Natural killer cell (primary cell): Measurements from ENCODE around the gene LEKR1. TPM values are rescaled to one million over a fixed set of nuclear protein-coding genes. Genes with fewer than 3 reads are reported as not detected.

Experiments
- ATAC-seq, 3 donors: fragments of 150-1000 bp in 2 of 3; fragments of 200-7000 bp in 1 of 3; cut with Tn5 transposase; 1 replicate in 1 of 3; 2 replicates in 2 of 3; pipeline ENCODE4 v1.10.0; 2021; ENCODE audit warnings: mild to moderate bottlenecking in 2 of 3, moderate library complexity in 2 of 3
- DNase-seq, 2 donors: peaks; one replicate each; pipeline versions ENCODE4 v3.0.0 to v3.0.0-alpha.2; 2013 to 2021; ENCODE audit warnings: mixed read lengths in 1 of 2
- H3K27ac ChIP-seq: one replicate; pipeline ENCODE4 v1.5.1; 2013; ENCODE audit warnings: mild to moderate bottlenecking, low read length
- H3K27me3 ChIP-seq: one replicate; pipeline ENCODE4 v1.6.1; 2013; ENCODE audit warnings: low read length; ENCODE audit not compliant: control insufficient read depth, insufficient read depth
- H3K36me3 ChIP-seq: one replicate; pipeline ENCODE4 v1.6.1; 2013; ENCODE audit warnings: low read length; ENCODE audit not compliant: control insufficient read depth, insufficient read depth
- H3K4me1 ChIP-seq: one replicate; pipeline ENCODE4 v1.6.1; 2013; ENCODE audit warnings: low read length; ENCODE audit not compliant: control insufficient read depth, insufficient read depth
- H3K4me3 ChIP-seq: one replicate; pipeline ENCODE4 v1.5.1; 2013; ENCODE audit warnings: low read length
- H3K9me3 ChIP-seq: one replicate; pipeline ENCODE4 v1.6.1; 2013; ENCODE audit warnings: low read length; ENCODE audit not compliant: control insufficient read depth, insufficient read depth
- H3K27ac Mint-ChIP-seq, 2 donors: one replicate each; pipeline ENCODE4 v1.8.0; 2022; ENCODE audit warnings: mild to moderate bottlenecking in 2 of 2, mixed read lengths in 2 of 2, moderate library complexity in 1 of 2
- H3K27me3 Mint-ChIP-seq, 2 donors: one replicate each; pipeline ENCODE4 v1.8.0; 2022; ENCODE audit warnings: low read depth in 2 of 2, mixed read lengths in 2 of 2
- H3K36me3 Mint-ChIP-seq: one replicate; pipeline ENCODE4 v1.8.0; 2022; ENCODE audit warnings: mixed read lengths
- H3K4me1 Mint-ChIP-seq, 2 donors: one replicate each; pipeline ENCODE4 v1.8.0; 2022; ENCODE audit warnings: mixed read lengths in 2 of 2
- H3K4me3 Mint-ChIP-seq: one replicate; pipeline ENCODE4 v1.8.0; 2022; ENCODE audit warnings: mild to moderate bottlenecking, moderate library complexity, mixed read lengths
- H3K9me3 Mint-ChIP-seq, 2 donors: one replicate each; pipeline ENCODE4 v1.8.0; 2022; ENCODE audit warnings: mixed read lengths in 2 of 2
- WGBS: methylation state at CpG from one replicate; pipeline ENCODE4 v1.1.7; 2013; ENCODE audit warnings: missing lambda C conversion rate; ENCODE audit not compliant: insufficient coverage; 5-methylcytosine and 5-hydroxymethylcytosine counted together
- intact Hi-C: fragments of 100-400 bp; cut with micrococcal nuclease; formaldehyde crosslinking; loops from one replicate; pipeline ENCODE4 v1.14.2; 2022
- total RNA-seq, 4 donors: library from RNA; stranded (reverse); fragments of 120-200 nt in 1 of 4; gene quantifications; one replicate each; pipeline versions ENCODE4 v1.2.3 to v1.2.4, GENCODE V29; 2013 to 2022
- TF ChIP-seq, protein P1 (sequence below): fragments of 200-600 bp; IDR thresholded peaks from one replicate; pipeline ENCODE4 v1.8.0; 2022; ENCODE audit warnings: antibody characterized with exemption

Gene LEKR1
- total RNA-seq, 3 donors from 2014 or later (not counting 1 experiment from before 2014, with no cell fraction given) = 1.1 to 1.7 (median 1.2) TPM

DNA sequence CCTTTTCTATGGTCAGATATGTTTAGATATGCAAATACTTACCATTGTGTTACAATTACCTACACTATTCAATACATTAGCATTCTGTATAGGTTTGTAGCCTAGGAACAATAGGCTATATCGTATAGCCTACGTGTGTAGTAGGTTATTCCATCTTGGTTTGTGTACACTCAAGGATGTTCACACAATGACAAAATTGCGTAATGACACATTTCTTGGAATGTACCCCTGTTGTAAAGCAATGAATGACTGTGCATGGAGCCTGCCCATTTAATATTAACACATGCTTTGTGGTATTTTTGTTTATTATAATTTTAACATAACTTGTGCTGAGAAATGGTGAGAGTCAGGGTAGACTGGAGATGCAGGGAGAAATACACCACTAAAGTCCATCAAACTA, 154.9 kb downstream of the LEKR1 start:
- ATAC-seq (no peak), DNase-seq (no peak)
- no peak overlapping the region for H3K27ac ChIP-seq
- H3K9me3 ChIP-seq = no peaks in the 10 kb centered on the region
- H3K36me3 ChIP-seq = no peaks in the 10 kb centered on the region
- 100% methylated on average over 3 of the region's 3 CpGs for WGBS
- TF ChIP-seq, protein P1, sequence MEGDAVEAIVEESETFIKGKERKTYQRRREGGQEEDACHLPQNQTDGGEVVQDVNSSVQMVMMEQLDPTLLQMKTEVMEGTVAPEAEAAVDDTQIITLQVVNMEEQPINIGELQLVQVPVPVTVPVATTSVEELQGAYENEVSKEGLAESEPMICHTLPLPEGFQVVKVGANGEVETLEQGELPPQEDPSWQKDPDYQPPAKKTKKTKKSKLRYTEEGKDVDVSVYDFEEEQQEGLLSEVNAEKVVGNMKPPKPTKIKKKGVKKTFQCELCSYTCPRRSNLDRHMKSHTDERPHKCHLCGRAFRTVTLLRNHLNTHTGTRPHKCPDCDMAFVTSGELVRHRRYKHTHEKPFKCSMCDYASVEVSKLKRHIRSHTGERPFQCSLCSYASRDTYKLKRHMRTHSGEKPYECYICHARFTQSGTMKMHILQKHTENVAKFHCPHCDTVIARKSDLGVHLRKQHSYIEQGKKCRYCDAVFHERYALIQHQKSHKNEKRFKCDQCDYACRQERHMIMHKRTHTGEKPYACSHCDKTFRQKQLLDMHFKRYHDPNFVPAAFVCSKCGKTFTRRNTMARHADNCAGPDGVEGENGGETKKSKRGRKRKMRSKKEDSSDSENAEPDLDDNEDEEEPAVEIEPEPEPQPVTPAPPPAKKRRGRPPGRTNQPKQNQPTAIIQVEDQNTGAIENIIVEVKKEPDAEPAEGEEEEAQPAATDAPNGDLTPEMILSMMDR = no peak
- Mint-ChIP-seq H3K4me3 (no peak overlapping the region), H3K27me3 (no peaks in the 10 kb centered on the region), H3K27ac (no peak overlapping the region), H3K36me3 (no peaks in the 10 kb centered on the region), H3K9me3 (no peaks in the 10 kb centered on the region), H3K4me1 (peaks cover 8 to 16% of the 10 kb centered on the region in 2 donors)
- no peaks in the 10 kb centered on the region for H3K27me3 ChIP-seq
- intact Hi-C loops = no loop called here
- no peak overlapping the region for H3K4me3 ChIP-seq
- H3K4me1 ChIP-seq = peaks cover 4% of the 10 kb centered on the region

DNA sequence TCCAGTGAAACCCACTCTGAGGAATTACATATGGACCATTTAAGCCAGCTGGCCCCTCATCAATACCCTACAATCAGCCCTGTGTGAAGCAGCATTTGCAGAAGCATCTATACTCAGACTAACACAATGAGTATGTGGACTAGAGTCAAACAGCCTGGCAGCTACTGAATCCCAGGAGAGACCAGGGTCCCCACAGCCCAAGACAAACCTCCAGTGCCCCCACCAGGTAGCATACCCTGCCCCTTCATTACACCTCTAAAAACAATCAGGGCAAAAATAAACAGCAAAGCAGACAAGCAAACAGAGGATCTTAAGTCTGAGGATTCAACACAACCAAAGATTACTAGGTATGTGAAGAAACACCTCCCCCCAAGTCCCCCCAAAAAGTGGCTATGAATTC, 157.4 kb downstream of the LEKR1 start:
- no peak overlapping the region for H3K4me3 Mint-ChIP-seq
- DNase-seq = no peak
- Histone ChIP-seq H3K4me1 (peaks cover 4% of the 10 kb centered on the region), H3K9me3 (no peaks in the 10 kb centered on the region), H3K36me3 (no peaks in the 10 kb centered on the region), H3K27ac (no peak overlapping the region), H3K27me3 (no peaks in the 10 kb centered on the region), H3K4me3 (no peak overlapping the region)
- no peaks in the 10 kb centered on the region for H3K36me3 Mint-ChIP-seq
- no peak for ATAC-seq
- H3K27ac Mint-ChIP-seq = no peak overlapping the region
- TF ChIP-seq, protein P1 = no peak
- H3K27me3 Mint-ChIP-seq = no peaks in the 10 kb centered on the region
- intact Hi-C loops = no loop called here
- H3K9me3 Mint-ChIP-seq = no peaks in the 10 kb centered on the region
- peaks cover 6 to 7% of the 10 kb centered on the region in 2 donors for H3K4me1 Mint-ChIP-seq

GRCh38 chr3:156985711-156986110, 159.6 kb downstream of the LEKR1 start:
- H3K27me3 ChIP-seq = no peaks in the 10 kb centered on the region
- 82% methylated on average over 5 of the region's 5 CpGs for WGBS
- Mint-ChIP-seq H3K9me3 (no peaks in the 10 kb centered on the region), H3K27me3 (peaks cover 2 to 5% of the 10 kb centered on the region in 2 donors), H3K36me3 (no peaks in the 10 kb centered on the region), H3K27ac (no peak overlapping the region), H3K4me3 (no peak overlapping the region), H3K4me1 (no peaks in the 10 kb centered on the region)
- intact Hi-C loops = no loop called here
- no peaks in the 10 kb centered on the region for H3K9me3 ChIP-seq
- no peak overlapping the region for H3K4me3 ChIP-seq
- no peaks in the 10 kb centered on the region for H3K4me1 ChIP-seq
- DNase-seq = no peak
- H3K27ac ChIP-seq = no peak overlapping the region
- TF ChIP-seq, protein P1 = no peak
- no peak for ATAC-seq
- H3K36me3 ChIP-seq = no peaks in the 10 kb centered on the region

- DNase-seq = no peak
- no peaks in the 10 kb centered on the region for H3K9me3 Mint-ChIP-seq
- intact Hi-C loops = no loop called here
- no peak for ATAC-seq
- no peaks in the 10 kb centered on the region for H3K36me3 ChIP-seq
- no peak overlapping the region for H3K4me3 ChIP-seq
- H3K27me3 ChIP-seq = no peaks in the 10 kb centered on the region
- H3K4me1 Mint-ChIP-seq = no peaks in the 10 kb centered on the region
- H3K27ac Mint-ChIP-seq = no peak overlapping the region
- no peaks in the 10 kb centered on the region for H3K9me3 ChIP-seq
- TF ChIP-seq, protein P1 = no peak
- WGBS = 92% methylated on average over 2 of the region's 2 CpGs
- peaks cover 2 to 16% of the 10 kb centered on the region in 2 donors for H3K27me3 Mint-ChIP-seq
- H3K4me3 Mint-ChIP-seq = no peak overlapping the region
- H3K4me1 ChIP-seq = no peaks in the 10 kb centered on the region
- no peaks in the 10 kb centered on the region for H3K36me3 Mint-ChIP-seq
- H3K27ac ChIP-seq = no peak overlapping the region
These were observed 161.8 kb downstream of the LEKR1 start for GRCh38 chr3:156987946-156988345.
